GM21423 (cell line): ENCODE data around the gene ISY1.
A peak's percentile ranks its signal among the peaks of the same experiment; 100 is the strongest.
"Not testable (repeated sequence)": the region's sequence is repeated elsewhere in the genome, so short reads cannot be mapped to it uniquely, and the experiment has no call there.

ENCODE experiments used
- ATAC-seq: cut with Tn5 transposase; IDR thresholded peaks from one replicate; pipeline ENCODE4 v1.9.1; 2021; ENCODE audit warnings: mild to moderate bottlenecking, moderate library complexity; ENCODE audit not compliant: unreplicated experiment

Gene ISY1

DNA sequence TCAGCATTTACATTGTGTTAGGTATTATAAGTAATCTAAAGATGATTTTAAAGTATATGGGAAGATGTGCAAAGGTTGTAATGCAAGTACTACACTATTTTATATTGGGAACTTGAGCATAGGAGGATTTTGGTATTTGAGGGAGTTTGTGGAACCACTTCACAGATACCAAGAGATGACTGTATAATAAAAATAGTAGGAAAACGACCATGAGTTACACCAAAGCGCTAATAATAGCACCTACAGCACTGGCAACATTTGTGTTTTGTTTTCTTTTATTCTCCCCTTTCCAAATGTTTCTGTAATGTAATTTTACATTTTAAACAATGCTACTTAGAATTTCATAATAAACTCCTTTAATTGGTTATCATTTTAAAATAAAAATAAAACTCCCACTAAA is 12.3 kb upstream of the ISY1 start:
- no peak for ATAC-seq

DNA sequence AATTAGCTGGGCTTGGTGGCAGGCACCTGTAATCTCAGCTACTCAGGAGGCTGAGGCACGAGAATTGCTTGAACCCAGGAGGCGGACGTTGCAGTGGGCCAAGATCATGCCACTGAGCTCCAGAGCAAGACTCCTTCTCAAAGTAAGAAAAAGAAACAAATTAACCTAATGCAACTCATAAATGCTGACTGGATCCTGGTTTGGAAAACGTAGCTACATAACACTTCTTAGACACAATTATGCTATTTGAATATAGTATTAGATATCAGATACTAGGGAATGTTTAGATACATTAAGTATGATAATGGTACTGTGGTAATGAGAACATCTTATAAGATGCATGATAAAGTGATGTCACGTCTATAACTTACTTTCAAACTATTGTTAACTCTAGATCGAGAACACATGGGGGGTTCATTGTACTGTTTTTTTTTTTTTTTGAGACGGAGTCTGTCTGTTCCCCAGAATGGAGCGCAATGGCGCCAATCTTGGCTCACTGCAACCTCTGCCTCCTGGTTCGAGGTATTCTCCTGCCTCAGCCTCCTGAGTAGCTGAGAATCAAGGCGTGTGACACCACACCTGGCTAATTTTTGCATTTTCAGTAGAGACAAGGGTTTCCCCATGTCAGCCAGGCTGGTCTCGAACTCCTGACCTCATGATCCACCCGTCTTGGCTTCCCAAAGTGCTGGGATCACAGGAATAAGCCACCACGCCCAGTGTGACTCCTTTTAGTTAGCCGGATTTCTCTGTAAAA is 5.9 kb upstream of the ISY1 start:
- no peak for ATAC-seq

DNA sequence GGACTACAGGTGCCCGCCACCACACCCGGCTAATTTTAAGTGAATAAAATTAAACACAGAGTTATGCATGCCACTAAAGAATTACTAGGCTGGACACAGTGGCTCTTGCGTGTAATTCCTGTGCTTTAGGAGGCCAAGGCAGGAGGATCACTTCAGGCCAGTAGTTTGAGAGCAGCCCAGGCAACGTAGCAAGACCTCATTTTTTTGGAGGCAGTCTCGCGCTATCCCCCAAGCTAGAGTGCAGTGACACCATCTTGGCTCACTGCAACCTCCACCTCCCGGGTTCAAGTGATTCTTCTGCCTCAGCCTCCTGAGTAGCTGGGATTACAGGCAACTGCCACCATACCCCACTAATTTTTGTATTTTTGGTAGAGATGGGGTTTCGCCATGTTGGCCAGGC is 4.7 kb upstream of the ISY1 start:
- not testable (repeated sequence) for ATAC-seq

DNA sequence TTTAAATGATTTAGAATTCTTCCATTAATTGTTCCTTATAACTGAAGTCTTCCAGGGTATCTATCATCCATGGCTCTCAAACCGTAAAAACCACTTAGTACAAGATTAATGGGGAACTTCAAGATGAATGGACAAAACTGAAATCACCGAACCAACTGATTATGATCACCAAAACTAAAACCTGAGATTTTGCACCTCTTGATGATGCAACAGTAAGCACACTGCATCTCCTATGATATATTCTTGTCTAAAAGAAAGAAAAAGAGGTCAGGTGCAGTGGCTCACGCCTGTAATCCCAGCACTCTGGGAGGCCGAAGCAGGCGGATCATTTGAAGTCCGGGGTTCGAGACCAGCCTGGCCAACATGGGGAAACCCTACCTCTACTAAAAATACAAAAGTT is 3.6 kb upstream of the ISY1 start:
- ATAC-seq: no peak

DNA sequence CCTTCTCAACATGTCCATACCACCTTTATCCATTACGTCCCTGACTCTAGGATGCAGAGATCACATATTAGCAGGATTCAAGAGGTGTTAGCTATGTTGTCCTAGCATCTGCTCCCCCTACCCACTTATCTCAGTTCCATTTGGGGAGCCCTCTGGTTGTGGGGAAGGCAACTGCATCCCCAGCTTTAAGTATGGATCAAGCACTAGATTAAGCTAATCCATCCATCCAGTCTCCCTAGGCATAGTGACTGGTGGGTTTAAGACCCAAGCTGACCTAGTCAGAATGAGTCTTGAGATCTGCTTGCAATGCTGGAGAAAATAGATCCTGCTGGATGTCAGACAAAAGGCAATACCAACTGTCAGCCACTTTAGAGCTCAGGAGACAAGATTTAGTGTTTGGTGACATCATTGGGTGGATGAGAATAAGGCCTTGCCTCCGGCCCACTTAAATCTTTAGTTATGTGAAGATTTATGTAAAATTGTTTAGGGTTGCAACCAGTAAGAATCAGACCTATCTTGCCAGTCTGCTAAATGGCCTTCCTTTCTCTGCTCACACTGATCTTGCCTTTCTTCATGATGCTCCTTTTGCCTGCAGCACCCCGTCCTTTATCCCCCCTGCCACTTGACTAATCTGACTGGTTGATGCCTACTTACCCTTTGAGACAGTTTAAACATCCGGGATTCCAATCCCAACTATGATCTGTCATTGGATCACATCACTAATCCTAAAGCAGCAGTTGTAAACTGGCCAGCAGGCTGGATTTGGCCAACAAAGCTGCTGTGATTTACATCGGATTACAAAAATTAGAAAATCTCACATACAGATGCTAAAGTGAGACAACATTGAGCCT is 2.1 kb upstream of the ISY1 start:
- ATAC-seq: no peak

DNA sequence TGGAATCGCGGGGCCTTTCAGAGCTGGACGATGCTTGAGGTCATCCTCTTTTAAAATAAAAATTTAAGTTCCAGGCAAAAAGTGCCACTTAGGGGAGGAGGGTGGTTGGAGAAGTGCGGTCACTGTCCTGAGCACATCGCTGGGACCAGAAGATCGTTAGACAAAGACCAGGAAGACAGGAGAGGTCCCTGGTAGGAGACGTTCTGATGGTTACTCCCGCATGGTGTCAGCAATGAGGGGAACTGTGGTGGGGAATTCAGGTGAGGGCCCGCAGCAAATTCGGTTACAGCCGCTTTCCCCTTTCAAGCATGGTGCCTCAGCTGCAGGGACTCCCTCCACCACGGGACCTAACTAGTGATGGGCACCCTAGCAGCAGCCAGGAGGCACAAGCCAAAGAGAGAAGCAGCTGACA is 1.0 kb upstream of the ISY1 start:
- ATAC-seq: peak; percentile 5

DNA sequence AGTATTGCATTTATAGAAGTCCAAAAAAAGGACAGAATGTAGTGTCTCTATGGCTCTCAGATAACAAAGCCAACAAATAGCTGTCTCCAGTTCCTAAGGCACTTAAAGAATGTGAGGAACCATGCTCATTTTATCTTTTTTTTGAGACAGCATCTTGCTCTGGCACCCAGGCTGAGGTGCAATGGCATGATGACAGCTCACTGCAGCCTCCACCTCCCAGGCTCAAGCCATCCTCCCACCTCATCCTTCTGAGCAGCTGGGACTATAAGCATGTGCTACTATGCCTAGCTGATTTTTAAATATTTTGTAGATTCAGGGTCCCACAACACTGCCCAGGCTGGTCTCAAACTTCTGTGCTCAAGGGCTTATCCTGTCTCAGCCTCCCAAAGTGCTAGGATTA is 16.1 kb downstream of the ISY1 start:
- ATAC-seq: no peak

DNA sequence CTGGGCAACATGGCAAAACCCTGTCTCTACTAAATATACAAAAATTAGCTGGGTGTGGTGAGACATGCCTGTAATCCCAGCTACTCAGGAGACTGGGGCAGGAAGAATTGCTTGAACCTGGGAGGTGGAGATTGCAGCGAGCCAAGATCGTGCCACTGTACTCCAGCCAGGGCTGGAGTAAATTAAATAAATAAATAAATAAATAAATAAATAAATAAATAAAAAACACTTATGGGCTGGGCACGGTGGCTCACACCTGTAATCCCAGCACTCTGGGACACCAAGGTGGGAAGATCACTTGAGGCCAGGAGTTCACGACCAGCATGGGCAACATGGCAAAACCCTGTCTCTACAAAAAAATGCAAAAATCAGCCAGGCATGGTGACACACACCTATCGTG is 19.9 kb downstream of the ISY1 start:
- not testable (repeated sequence) for ATAC-seq

DNA sequence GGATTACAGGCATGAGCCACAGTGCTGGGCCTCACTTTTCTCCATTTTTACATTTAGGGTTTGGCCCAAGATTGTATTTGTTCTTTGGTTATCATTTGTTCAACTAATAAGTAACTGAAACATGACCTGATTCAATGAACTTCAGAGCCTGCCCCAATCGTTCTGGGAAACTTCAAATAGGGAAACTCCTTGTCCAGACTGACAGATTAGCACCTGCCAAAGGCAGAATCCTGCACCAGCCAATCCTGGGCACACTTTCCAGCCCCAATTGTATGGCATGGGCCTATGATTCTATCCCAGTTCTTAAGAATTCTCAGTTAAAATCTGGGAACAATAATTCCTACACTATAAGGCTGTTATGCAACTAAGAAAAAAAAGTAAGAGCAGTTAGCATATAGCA is 21.0 kb downstream of the ISY1 start:
- ATAC-seq: no peak

DNA sequence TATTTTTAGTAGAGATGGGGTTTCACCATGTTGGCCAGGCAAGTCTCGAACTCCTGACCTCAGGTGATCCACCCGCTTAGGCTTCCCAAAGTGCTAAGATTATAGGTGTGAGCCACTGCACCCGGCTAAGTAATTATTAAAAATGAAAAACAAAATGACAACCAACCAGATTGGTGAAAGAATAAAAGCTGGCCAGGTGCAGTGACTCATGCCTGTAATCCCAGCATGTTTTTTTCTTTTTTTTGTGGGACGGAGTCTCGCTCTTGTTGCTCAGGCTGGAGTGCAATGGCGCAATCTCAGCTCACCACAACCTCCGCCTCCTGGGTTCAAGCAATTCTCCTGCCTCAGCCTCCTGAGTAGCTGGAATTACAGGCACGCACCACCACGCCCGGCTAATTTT is 24.6 kb downstream of the ISY1 start:
- not testable (repeated sequence) for ATAC-seq

DNA sequence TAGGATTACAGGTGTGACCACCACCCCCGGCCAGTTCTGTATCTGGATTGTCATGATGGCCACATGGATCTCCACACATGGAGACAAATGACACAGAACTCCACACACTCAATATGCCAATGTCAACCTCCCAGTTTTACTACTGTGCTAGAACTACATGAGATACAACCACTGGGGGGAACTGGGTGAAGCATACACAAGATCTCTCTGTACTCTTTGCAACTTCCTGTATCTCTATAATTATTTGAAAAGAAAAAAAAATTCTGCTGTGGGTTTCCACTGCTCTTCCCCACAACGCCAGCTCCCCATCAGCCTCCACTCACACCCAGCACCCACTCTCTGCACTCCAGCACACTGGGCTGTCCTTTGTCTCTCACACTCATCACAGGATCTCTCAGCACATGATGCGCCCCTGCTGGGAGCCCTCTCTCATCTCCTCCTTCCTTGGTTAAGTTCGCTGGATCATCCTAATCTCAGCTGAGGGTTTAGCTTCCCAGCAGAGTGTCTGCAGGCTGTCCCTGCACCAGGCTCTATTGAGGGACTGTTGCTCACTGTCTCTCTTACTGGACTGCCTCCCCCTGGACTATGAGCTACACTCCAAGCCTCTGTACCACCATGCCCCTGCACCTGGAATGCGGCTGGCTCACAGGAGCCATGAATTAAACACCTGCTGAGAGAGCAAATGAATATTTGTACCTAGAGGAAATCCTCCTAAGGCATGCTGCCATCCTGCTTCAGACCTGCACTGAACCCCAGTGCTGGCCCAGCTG is 28.6 kb downstream of the ISY1 start:
- no peak for ATAC-seq

DNA sequence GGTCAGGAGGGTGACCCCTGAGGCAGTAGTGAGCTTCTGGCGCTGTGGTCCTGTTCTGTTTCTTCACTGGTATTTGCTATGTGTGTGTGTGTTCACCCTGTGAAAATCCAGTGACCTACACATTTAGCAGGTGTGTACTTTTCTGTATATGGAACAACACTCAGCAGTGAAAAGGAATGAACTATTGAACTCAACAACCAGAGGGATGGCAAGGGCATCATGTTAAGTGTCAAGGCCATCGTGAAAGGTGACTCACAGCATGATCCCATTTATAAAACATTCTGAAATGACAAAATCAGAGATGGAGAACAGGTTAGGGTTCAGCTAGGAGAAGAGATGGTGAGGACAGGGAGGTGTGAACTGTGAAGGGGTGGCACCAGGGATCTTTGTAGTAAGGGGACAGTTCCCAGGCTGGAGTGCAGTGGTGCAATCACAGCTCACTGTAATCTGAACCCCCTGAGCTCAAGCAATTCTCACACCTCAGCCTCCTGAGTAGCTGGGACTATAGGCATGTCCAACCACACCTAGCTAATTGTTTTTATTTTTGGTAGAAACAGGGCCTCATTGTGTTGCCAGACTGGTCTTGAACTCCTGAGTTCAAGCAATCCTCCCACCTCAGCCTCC is 29.3 kb downstream of the ISY1 start:
- ATAC-seq: no peak

DNA sequence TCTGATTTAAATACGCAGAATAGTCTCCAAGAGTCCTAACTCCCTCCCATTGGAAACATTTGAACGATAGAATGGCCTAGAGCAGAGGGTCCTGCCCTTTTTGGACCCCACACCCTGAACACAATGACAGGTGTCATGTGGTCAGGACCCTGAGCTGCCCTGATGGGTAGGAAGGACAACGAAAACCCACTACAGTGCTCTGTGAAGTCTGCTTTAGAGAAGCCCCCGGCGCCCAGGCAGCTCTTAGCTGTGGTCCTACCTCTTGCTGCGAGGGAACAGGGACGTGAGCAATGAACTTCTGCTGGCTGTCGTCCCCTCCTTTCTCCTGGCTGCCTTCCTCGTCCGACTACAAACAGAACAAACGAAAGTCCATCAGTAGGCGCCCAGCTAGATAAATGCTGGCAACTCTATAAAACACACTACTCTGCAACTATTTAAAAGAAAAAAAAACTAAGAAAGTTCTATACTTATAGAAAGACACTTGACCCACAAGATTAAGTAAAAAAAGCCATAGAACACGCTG is 30.5 kb downstream of the ISY1 start:
- ATAC-seq: no peak

DNA sequence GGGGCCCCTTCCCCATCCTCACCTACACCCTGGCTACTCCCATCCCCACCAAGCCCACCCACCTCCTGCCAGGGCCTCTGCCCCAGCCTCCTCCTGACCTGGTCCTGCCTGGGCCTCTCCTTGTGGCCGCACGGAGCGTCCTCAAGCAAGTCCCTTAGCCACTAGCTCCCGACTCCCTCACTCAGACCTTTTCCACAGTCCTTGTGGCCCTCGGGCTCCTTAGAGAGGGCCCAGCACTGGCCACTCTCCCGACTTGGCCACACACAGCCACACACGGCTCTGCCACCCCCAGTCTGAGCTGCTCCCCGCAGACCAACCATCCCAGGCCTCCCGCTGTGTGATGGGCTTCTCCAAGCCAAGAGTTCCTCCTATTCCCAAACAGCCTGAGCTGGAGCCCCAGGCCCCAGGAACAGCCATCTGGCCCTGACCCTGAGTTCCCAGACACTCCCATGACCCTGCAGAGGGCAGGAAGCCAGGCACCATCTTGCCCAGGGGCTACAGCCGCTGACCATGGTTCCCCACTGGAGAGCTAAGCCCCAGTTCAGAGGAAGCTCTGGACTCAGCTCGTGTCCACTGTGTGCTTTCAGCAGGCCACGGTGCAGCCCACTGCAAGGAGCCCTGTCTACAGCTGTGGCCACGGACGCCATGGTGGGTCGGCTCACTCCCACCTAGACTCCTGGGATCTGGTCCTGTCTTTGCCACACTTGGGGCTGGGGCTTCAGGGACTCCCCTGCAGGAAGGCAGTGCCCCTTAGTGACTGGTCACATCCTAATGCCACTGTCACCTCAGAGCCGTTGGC is 32.3 kb downstream of the ISY1 start:
- no peak for ATAC-seq

DNA sequence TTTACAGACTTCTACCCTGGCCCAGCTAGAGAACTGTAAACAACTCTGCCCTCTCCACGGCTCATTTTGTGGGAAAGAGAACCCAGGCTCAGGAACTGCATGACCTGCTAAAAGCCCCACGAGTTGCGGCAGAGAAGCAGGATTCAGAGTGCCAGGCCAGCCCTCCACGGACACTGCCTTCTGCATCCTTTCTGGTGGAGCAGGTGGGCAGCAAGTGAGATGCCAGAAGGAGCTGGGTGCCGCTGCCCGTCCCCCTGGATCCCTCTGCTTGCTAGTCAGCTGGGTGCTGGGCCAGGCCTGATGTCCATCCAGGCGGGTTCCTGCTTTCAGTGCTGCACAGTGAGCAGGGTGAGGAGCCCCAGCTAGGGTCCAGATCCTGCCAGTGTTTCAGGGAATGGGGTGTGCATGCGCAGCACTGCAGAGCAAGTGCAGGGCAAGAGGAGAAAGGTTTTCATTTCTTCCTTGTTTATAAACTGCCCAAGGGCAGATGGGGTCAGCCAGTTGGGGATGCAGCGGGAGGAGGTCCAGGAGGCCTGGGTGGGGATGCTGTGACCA is 34.1 kb downstream of the ISY1 start:
- no peak for ATAC-seq

DNA sequence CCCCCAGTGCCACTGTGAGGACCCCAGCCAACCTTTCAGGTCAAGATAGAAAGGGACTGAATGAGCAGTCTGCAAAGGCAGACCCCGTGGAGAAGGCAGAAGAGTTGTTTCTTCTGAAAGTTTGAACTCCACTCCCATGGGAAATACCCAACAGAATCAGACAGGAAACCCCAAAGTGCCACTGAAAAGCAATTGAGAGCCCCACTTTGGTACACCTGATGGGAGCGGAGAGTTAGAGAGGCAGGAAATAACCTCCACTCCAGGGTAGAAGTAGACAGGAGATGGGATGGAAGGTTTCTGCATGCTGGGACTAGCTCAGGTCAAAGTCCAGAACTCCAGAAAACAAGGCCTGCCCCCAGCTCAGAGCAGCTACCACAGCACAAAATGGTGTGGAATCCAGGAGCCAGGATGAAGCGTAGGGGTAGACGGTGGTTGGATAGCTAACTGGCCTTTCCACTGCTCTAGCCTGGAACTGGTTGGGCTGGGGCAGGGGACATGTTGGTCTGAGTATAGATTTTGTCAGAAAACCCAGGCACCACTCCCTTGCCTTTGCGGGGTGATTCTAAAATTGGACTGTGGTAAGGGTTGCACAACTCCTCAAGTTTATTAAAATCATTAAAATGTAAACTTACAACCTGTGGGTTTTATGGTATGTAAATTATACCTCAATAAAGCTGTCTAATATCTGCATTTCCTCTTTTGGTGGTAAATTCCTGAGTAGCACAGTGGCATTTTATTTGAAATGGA is 37.4 kb downstream of the ISY1 start:
- ATAC-seq: no peak

DNA sequence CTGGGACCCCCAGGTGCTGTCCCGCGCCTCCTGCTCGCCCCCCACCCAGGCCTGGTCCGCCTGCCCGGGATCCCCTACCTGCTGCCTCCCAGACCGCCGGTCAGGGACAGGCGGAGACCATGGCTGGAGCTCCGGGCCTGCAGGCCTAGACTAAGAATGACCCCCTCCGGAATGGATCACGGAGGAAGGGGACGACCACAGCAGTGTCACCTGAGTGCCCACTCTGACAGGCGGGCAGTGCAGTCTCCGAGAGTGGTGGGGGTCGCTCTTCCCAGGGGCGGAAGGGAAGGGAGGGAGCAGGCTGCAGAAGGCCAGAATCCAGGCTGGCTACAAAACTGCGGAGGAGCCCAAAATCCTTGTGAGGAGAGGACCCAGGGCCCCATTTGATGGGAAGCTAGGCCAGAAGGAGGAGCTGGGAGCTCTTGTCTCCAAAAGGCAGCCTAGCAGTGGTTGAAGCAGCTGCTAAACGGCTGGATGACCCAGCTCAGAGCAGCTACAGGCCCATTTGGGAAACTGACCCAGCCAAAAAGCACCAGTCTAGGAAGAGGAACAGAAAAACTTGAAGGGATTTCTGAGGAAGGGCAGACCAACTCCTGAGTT is 38.4 kb downstream of the ISY1 start:
- no peak for ATAC-seq

DNA sequence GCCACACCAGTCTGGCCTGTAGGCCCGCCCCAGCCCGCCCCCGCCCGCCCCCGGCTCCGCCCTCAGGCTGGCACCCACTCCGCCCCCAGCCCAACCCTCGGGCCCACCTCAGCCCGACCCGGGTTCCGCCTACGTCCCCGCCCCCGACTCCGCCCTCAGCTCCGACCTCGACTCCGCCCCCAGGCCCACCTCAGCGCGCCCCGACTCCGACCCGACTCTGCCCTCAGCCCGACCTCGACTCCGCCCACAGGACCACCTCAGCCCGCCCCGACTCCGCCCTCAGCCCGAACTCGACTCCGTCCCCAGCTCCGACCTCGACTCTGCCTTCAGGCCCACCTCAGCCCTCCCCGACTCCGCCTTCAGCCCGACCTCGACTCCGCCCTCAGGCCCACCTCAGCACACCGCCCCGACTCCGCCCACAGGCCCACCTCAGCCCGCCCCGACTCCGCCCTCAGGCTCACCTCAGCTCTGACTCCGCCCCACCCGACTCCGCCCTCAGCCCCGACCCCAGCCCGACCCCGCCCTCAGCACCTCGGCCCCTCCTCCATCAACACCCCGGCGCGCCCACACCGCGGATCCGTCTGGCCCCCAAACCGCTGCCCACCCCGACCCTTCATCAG is 39.0 kb downstream of the ISY1 start, which contains the start of gene RAB43:
Gene RAB43 (minus strand): TSS at position 13 of the 620 bp plus-strand sequence. CDS start 315 bp downstream, outside the sequence.
- peak; percentile 45 for ATAC-seq
